Astrocyte (in vitro differentiated cells and primary cell): Measurements from ENCODE around the gene PVALEF. TPM values are rescaled to one million over a fixed set of nuclear protein-coding genes. Genes with fewer than 3 reads are reported as not detected.
"Not testable (repeated sequence)": the region's sequence is repeated elsewhere in the genome, so short reads cannot be mapped to it uniquely, and the experiment has no call there.

Experiments used
- DNase-seq: peaks from one replicate; pipeline ENCODE4 v3.0.0-alpha.2; 2010; ENCODE audit warnings: low read depth
- FAIRE-seq: peaks from 2 replicates; lab custom pipeline; 2011; peaks lifted over from hg19 to GRCh38; lab: Jason Lieb, UNC
- H2AFZ ChIP-seq: 2 replicates; pipeline ENCODE4 v1.6.0; 2012; ENCODE audit warnings: low read depth, low read length, inconsistent platforms
- H3K27ac ChIP-seq: 2 replicates; pipeline ENCODE4 v1.5.1; 2011; ENCODE audit warnings: low read depth, low read length, inconsistent platforms
- H3K27me3 ChIP-seq: 2 replicates; pipeline ENCODE4 v1.6.0; 2011; ENCODE audit warnings: low read length, inconsistent platforms; ENCODE audit not compliant: insufficient read depth
- H3K36me3 ChIP-seq: 2 replicates; pipeline ENCODE4 v1.5.1; 2011; ENCODE audit warnings: low read length, inconsistent platforms; ENCODE audit not compliant: insufficient read depth
- H3K4me1 ChIP-seq: 2 replicates; pipeline ENCODE4 v1.5.1; 2011; ENCODE audit warnings: low read length, inconsistent platforms; ENCODE audit not compliant: insufficient read depth
- H3K4me2 ChIP-seq: 2 replicates; pipeline ENCODE4 v1.6.0; 2012; ENCODE audit warnings: low read length, inconsistent platforms
- H3K4me3 ChIP-seq: 2 replicates; pipeline ENCODE4 v1.5.1; 2011; ENCODE audit warnings: low read depth, mild to moderate bottlenecking, low read length, inconsistent platforms; ENCODE audit not compliant: insufficient read depth
- H3K79me2 ChIP-seq: 2 replicates; pipeline ENCODE4 v1.6.0; 2012; ENCODE audit warnings: mild to moderate bottlenecking, low read length, inconsistent platforms; ENCODE audit not compliant: insufficient read depth
- H3K9ac ChIP-seq: 2 replicates; pipeline ENCODE4 v1.6.0; 2012; ENCODE audit warnings: mild to moderate bottlenecking, low read length, inconsistent platforms
- H3K9me3 ChIP-seq: 2 replicates; pipeline ENCODE4 v1.5.1; 2012; ENCODE audit warnings: low read depth, mild to moderate bottlenecking, low read length, inconsistent platforms; ENCODE audit not compliant: insufficient read depth
- H4K20me1 ChIP-seq: 2 replicates; pipeline ENCODE4 v1.6.0; 2012; ENCODE audit warnings: low read length, inconsistent platforms; ENCODE audit not compliant: insufficient read depth
- H3K27ac Mint-ChIP-seq: one replicate; pipeline ENCODE4 v1.8.0; 2021; ENCODE audit warnings: mild to moderate bottlenecking, mixed read lengths; ENCODE audit not compliant: unreplicated experiment
- H3K27me3 Mint-ChIP-seq: one replicate; pipeline ENCODE4 v1.8.0; 2021; ENCODE audit warnings: low read depth, mixed read lengths; ENCODE audit not compliant: unreplicated experiment
- H3K36me3 Mint-ChIP-seq: one replicate; pipeline ENCODE4 v1.8.0; 2021; ENCODE audit warnings: low read depth, mixed read lengths; ENCODE audit not compliant: unreplicated experiment
- H3K4me1 Mint-ChIP-seq: one replicate; pipeline ENCODE4 v1.8.0; 2021; ENCODE audit warnings: low read depth, mixed read lengths; ENCODE audit not compliant: unreplicated experiment
- H3K4me3 Mint-ChIP-seq: one replicate; pipeline ENCODE4 v1.8.0; 2021; ENCODE audit warnings: mild to moderate bottlenecking, moderate library complexity, mixed read lengths; ENCODE audit not compliant: unreplicated experiment
- H3K9me3 Mint-ChIP-seq: one replicate; pipeline ENCODE4 v1.8.0; 2021; ENCODE audit warnings: mild to moderate bottlenecking, mixed read lengths; ENCODE audit not compliant: unreplicated experiment
- EZH2 ChIP-seq: IDR thresholded peaks from 2 replicates; pipeline ENCODE4 v1.6.1; 2012; ENCODE audit warnings: mild to moderate bottlenecking, low read length, inconsistent platforms; ENCODE audit not compliant: insufficient read depth
- total RNA-seq: library from RNA; stranded (reverse); gene quantifications from 2 replicates; pipeline ENCODE4 v1.2.1, GENCODE V29; 2021
- TF ChIP-seq, protein P1 (sequence below): IDR thresholded peaks from 2 replicates; pipeline ENCODE4 v1.5.1; 2011; ENCODE audit warnings: low read depth, mild to moderate bottlenecking, inconsistent platforms, low read length, moderate library complexity; ENCODE audit not compliant: insufficient read depth

The PVALEF gene
- total RNA-seq, 1 donor from 2014 or later = not detected

DNA sequence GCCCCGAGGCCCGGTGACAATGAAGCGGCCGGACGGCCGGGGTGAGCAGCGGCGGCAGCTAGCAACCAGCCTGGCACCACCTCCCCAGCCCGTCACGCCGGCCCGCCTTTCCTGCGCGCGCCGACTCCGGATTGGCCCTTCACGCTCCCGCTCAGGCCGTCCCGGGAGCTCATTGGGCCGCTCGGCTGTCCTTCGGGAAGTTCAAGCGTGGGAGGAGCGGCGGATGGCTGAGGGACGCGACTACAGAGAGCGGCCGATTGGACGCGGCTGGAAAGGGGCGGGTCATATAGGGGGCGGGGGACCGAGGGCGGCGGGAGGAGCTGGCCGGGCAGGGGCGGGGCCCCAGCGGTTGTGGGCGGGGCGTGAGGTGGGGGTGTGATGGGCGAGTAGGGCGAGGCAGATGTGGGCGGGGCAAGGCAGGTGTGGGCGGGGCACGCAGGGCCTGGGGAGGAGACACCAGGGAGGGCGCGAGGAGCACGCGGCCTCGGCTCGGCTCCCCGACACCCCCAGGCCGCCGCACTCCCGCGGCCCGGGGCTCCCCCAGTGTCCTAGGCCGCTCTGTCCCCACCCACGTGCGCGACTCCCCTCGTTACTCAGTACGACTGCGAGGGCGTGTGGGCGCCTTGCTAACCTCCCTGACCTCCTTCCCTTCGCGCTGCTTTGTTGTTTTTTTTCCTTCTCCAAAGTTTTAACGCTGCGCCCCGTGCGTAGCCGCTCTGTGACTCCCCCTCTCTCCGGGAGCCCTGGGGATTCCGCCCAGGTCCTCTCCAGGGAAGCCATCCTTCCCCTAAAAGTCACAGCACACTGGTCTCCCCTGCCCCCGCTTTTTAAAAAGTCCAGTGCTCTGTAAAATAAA is 57.8 kb downstream of the PVALEF start, which contains the start of gene CEP131:
Gene CEP131, minus strand, starts transcription at position 60 of the 856 bp plus-strand sequence. CDS start 2,909 bp downstream, outside the sequence.
- peak within 1 kb of the TSS; percentile 77 for H3K27ac Mint-ChIP-seq
- no peaks in the 10 kb centered on the region for H3K4me1 Mint-ChIP-seq
- Histone ChIP-seq H3K27ac (no peak within 1 kb of the TSS), H3K9ac (peak within 1 kb of the TSS; percentile 81), H3K36me3 (no peaks in the 10 kb centered on the region), H4K20me1 (peaks cover 10% of the 10 kb centered on the region), H3K4me2 (peak within 1 kb of the TSS; percentile 94), H3K79me2 (peaks cover 12% of the 10 kb centered on the region), H3K4me1 (peaks cover 17% of the 10 kb centered on the region), H3K9me3 (no peaks in the 10 kb centered on the region), H3K27me3 (no peaks in the 10 kb centered on the region), H2AFZ (peak within 1 kb of the TSS; percentile 96), H3K4me3 (peak within 1 kb of the TSS; percentile 73)
- peak within 1 kb of the TSS; percentile 87 for H3K4me3 Mint-ChIP-seq
- no peak for TF ChIP-seq EZH2
- TF ChIP-seq, protein P1, sequence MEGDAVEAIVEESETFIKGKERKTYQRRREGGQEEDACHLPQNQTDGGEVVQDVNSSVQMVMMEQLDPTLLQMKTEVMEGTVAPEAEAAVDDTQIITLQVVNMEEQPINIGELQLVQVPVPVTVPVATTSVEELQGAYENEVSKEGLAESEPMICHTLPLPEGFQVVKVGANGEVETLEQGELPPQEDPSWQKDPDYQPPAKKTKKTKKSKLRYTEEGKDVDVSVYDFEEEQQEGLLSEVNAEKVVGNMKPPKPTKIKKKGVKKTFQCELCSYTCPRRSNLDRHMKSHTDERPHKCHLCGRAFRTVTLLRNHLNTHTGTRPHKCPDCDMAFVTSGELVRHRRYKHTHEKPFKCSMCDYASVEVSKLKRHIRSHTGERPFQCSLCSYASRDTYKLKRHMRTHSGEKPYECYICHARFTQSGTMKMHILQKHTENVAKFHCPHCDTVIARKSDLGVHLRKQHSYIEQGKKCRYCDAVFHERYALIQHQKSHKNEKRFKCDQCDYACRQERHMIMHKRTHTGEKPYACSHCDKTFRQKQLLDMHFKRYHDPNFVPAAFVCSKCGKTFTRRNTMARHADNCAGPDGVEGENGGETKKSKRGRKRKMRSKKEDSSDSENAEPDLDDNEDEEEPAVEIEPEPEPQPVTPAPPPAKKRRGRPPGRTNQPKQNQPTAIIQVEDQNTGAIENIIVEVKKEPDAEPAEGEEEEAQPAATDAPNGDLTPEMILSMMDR = no peak
- peaks cover 4% of the 10 kb centered on the region for H3K36me3 Mint-ChIP-seq
- peak; percentile 92 for DNase-seq
- no peak for FAIRE-seq
- H3K27me3 Mint-ChIP-seq = peaks cover 5% of the 10 kb centered on the region
- peaks cover 3% of the 10 kb centered on the region for H3K9me3 Mint-ChIP-seq

DNA sequence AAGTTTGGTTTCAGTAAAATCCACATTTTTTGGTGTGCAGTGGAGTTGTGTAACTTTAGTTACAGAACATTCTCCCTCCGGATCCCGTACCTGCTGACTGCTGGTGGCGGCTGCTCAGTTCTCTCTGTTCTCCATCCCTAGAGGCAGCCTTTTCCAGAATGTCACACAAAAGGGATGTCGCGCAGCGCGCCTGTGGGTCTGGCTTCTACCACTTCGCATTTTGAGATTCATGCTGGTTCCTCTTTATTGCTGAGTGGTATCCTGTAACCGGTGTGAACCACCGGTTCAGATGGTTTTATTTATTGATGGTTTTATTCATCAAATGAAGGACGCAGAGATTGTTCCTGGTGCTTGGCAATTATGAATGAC is 58.4 kb downstream of the PVALEF start:
- Histone ChIP-seq H3K27ac (no peak overlapping the region), H3K36me3 (no peaks in the 10 kb centered on the region), H3K9me3 (no peaks in the 10 kb centered on the region), H3K9ac (peak overlapping the region; percentile 61), H3K4me2 (peak overlapping the region; percentile 91), H3K4me1 (peaks cover 17% of the 10 kb centered on the region), H2AFZ (peak overlapping the region; percentile 96), H3K79me2 (peaks cover 12% of the 10 kb centered on the region), H3K4me3 (peak overlapping the region; percentile 63), H3K27me3 (no peaks in the 10 kb centered on the region), H4K20me1 (peaks cover 10% of the 10 kb centered on the region)
- FAIRE-seq (no peak), DNase-seq (no peak)
- Mint-ChIP-seq H3K36me3 (peaks cover 8% of the 10 kb centered on the region), H3K9me3 (peaks cover 3% of the 10 kb centered on the region), H3K27ac (peak overlapping the region; percentile 77), H3K4me3 (peak overlapping the region; percentile 87), H3K4me1 (no peaks in the 10 kb centered on the region), H3K27me3 (peaks cover 5% of the 10 kb centered on the region)
- TF ChIP-seq EZH2 = no peak
- TF ChIP-seq, protein P1 = no peak

DNA sequence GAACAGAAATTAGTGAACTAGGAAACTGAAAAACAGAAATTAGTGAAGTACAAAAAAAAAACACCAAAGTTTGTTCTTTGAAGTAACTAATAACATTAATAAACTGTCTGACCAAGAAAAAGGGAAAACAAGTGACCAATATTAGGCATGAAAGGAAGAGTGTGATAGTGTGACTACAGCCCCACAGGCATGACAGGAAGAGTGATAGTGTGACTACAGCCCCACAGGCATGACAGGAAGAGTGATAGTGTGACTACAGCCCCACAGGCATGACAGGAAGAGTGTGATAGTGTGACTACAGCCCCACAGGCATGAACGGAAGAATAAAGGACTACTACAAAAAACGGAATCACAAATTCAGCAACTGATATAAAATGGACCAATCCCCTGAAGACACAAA is 62.3 kb downstream of the PVALEF start:
- not testable (repeated sequence) for H3K4me1 Mint-ChIP-seq, DNase-seq, H3K9me3 Mint-ChIP-seq, H3K79me2 ChIP-seq, H3K9me3 ChIP-seq, FAIRE-seq, H3K4me3 Mint-ChIP-seq, H3K9ac ChIP-seq, H3K27ac Mint-ChIP-seq, H3K36me3 ChIP-seq, H3K4me3 ChIP-seq, H3K4me1 ChIP-seq, H4K20me1 ChIP-seq, H3K27me3 ChIP-seq, H3K27ac ChIP-seq, H3K4me2 ChIP-seq, H3K27me3 Mint-ChIP-seq, H2AFZ ChIP-seq
- peaks cover 14% of the 10 kb centered on the region for H3K36me3 Mint-ChIP-seq
